Prostate gland (tissue), 2 donors: ENCODE results near the gene CLEC14A. TPM values are rescaled to one million over a fixed set of nuclear protein-coding genes. Genes with fewer than 3 reads are reported as not detected.

ENCODE experiments used
- DNase-seq: peaks from one replicate; pipeline ENCODE4 v3.0.0-alpha.2; 2019; ENCODE audit warnings: low spot score
- H3K27ac ChIP-seq, 2 donors: fragments of 200-600 bp; sonication (generic); 2 replicates each; pipeline ENCODE4 v1.5.1; 2017 to 2019
- H3K27me3 ChIP-seq: fragments of 200-600 bp; sonication (generic); replicated peaks from 2 replicates; pipeline ENCODE4 v1.5.1; 2019; ENCODE audit not compliant: insufficient read depth
- H3K36me3 ChIP-seq, 2 donors: fragments of 200-600 bp; sonication (generic); 1 replicate in 1 of 2; 2 replicates in 1 of 2; pipeline versions ENCODE4 v1.5.1 to v1.8.1; 2017 to 2019
- H3K4me1 ChIP-seq: fragments of 200-600 bp; sonication (generic); replicated peaks from 2 replicates; pipeline ENCODE4 v1.5.1; 2019
- H3K4me3 ChIP-seq, 2 donors: fragments of 200-600 bp; sonication (generic); 2 replicates each; pipeline ENCODE4 v1.5.1; 2017 to 2019
- H3K9me3 ChIP-seq: fragments of 200-600 bp; sonication (generic); 2 replicates; pipeline ENCODE4 v1.5.1; 2017
- POLR2A ChIP-seq: fragments of 450-650 bp; IDR thresholded peaks from one replicate; pipeline ENCODE4 v1.6.1; 2016; ENCODE audit warnings: antibody characterized with exemption, mild to moderate bottlenecking
- POLR2AphosphoS5 ChIP-seq: sonication (generic); formaldehyde crosslinking; IDR thresholded peaks from one replicate; pipeline ENCODE4 v1.6.1; 2017; ENCODE audit warnings: antibody characterized with exemption
- WGBS: methylation state at CpG from one replicate; pipeline ENCODE4 v1.1.5; 2018; 5-methylcytosine and 5-hydroxymethylcytosine counted together
- intact Hi-C: fragments of 100-400 bp; cut with DNase I; formaldehyde crosslinking; loops from one replicate; pipeline ENCODE4 v1.14.2; 2022
- total RNA-seq, 2 donors: library from RNA; depleted of rRNA; stranded (reverse); fragments of >200 nt; gene quantifications; one replicate each; pipeline ENCODE4 v1.1.0, GENCODE V29; 2016
- TF ChIP-seq, protein P1 (sequence below), 4 experiments: fragments of 200-600 bp in 2 of 4; fragments of 450-650 bp in 2 of 4; sonication (generic) in 2 of 4; IDR thresholded peaks; 1 replicate in 3 of 4; 2 replicates in 1 of 4; pipeline ENCODE4 v1.5.1; 2016 to 2019; ENCODE audit warnings: antibody characterized with exemption in 4 of 4, mild to moderate bottlenecking in 2 of 4, moderate library complexity in 2 of 4

Gene CLEC14A
- total RNA-seq, 2 donors from 2014 or later, result 16.4 to 19.8 TPM

DNA sequence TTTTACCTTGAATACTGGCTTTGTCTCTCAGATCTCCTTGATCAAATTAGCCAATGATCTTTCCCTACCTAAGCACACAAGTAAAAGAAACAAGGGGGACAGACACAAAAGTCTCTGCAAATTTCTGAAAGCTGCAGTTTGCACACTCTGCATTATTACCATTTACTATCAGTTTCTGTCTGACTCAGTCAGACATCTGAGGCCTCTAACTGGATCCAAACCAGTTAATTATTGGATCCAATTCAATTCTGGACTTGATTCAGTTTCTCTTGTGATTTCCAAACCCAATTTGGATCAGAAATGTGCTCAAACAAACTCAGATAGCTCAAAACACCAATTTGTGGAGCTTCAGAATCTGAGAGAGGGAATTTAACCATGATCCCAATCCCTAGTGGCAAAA lies 31.6 kb downstream of the CLEC14A start:
- Histone ChIP-seq H3K27me3 (no peaks in the 10 kb centered on the region), H3K27ac (no peak overlapping the region), H3K9me3 (no peaks in the 10 kb centered on the region), H3K4me3 (no peak overlapping the region), H3K36me3 (no peaks in the 10 kb centered on the region), H3K4me1 (no peaks in the 10 kb centered on the region)
- intact Hi-C loops, result no loop called here
- TF ChIP-seq, protein P1, sequence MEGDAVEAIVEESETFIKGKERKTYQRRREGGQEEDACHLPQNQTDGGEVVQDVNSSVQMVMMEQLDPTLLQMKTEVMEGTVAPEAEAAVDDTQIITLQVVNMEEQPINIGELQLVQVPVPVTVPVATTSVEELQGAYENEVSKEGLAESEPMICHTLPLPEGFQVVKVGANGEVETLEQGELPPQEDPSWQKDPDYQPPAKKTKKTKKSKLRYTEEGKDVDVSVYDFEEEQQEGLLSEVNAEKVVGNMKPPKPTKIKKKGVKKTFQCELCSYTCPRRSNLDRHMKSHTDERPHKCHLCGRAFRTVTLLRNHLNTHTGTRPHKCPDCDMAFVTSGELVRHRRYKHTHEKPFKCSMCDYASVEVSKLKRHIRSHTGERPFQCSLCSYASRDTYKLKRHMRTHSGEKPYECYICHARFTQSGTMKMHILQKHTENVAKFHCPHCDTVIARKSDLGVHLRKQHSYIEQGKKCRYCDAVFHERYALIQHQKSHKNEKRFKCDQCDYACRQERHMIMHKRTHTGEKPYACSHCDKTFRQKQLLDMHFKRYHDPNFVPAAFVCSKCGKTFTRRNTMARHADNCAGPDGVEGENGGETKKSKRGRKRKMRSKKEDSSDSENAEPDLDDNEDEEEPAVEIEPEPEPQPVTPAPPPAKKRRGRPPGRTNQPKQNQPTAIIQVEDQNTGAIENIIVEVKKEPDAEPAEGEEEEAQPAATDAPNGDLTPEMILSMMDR (IDR thresholded peaks at IDR 0.05), result no peak
- TF ChIP-seq POLR2AphosphoS5 (no peak), POLR2A (no peak)
- no peak for DNase-seq

DNA sequence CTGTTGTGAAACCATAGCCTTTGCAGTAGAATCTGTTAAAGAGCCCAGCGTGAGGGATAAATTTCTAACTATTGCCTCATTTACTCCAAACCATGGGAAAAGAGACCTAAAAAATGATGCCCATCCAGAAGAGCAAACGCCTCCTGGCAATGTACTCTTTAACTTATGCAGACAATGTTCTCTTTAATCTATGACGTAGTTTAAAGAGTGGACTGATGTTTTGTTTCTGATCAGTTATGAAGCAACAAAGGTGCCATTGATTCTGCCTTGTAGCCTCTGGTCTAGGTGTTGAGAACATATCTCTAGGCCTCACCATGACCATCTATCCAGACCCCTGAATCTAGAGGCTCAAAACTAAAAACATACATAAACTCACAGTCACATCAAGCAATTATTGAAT lies 34.8 kb downstream of the CLEC14A start:
- no peak overlapping the region for H3K27ac ChIP-seq
- TF ChIP-seq POLR2AphosphoS5 (no peak), POLR2A (no peak)
- TF ChIP-seq, protein P1 (IDR thresholded peaks at IDR 0.05), result no peak
- no peaks in the 10 kb centered on the region for H3K9me3 ChIP-seq
- no peak overlapping the region for H3K4me3 ChIP-seq
- intact Hi-C loops, result no loop called here
- no peaks in the 10 kb centered on the region for H3K4me1 ChIP-seq
- no peaks in the 10 kb centered on the region for H3K36me3 ChIP-seq
- no peak for DNase-seq
- 76% methylated on average over 3 of the region's 3 CpGs for WGBS
- no peaks in the 10 kb centered on the region for H3K27me3 ChIP-seq

DNA sequence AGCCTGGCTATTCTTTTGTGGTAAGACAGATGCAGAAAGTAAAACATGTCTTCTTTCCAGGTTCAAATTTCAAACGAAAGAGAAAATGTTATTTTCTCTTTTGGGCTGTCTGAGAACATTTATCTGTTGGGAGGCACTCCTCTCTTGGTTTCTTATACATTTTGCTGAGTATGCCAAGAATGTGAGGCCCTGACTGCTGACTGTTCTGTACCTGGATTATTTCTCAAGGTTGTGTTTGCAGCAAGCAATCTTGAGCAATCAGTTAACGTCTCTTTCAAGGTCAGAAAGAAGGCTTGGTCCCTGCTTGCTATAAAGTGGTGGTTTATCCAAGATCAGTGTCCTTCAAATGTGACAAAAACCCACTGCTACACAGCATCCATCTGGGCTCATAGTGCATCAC lies 38.3 kb downstream of the CLEC14A start:
- Histone ChIP-seq H3K4me3 (no peak overlapping the region), H3K36me3 (no peaks in the 10 kb centered on the region), H3K27ac (no peak overlapping the region), H3K9me3 (no peaks in the 10 kb centered on the region), H3K4me1 (no peaks in the 10 kb centered on the region), H3K27me3 (no peaks in the 10 kb centered on the region)
- 48% methylated on average over 2 of the region's 2 CpGs for WGBS
- intact Hi-C loops, result no loop called here
- DNase-seq, result no peak
- TF ChIP-seq POLR2A (no peak), POLR2AphosphoS5 (no peak)
- TF ChIP-seq, protein P1 (IDR thresholded peaks at IDR 0.05), result no peak

DNA sequence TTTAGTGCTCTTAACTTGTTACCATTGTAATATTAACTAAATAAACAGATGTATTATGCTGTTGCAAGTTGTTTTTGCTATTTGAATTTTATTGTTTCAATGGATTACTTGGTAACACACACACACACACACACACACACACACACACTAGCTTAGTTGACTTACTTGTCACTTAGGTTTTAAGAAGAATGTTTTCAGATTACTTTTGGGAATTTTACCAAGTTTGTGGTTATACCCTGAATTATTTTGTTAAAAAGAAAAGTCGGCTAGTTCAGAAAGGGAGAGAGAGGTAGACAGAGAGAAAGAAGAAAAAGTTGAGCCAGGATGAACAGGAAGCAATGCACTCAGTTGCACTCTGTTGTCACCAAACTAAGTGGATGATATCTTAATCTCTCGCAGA lies 42.9 kb downstream of the CLEC14A start:
- H3K36me3 ChIP-seq, result no peaks in the 10 kb centered on the region
- H3K4me3 ChIP-seq, result no peak overlapping the region
- WGBS, result 70% methylated on average over 2 of the region's 2 CpGs
- H3K4me1 ChIP-seq, result no peaks in the 10 kb centered on the region
- TF ChIP-seq, protein P1 (IDR thresholded peaks at IDR 0.05), result no peak
- TF ChIP-seq POLR2A (no peak), POLR2AphosphoS5 (no peak)
- no peak overlapping the region for H3K27ac ChIP-seq
- intact Hi-C loops, result no loop called here
- no peak for DNase-seq
- H3K9me3 ChIP-seq, result no peaks in the 10 kb centered on the region
- peaks cover 8% of the 10 kb centered on the region for H3K27me3 ChIP-seq

DNA sequence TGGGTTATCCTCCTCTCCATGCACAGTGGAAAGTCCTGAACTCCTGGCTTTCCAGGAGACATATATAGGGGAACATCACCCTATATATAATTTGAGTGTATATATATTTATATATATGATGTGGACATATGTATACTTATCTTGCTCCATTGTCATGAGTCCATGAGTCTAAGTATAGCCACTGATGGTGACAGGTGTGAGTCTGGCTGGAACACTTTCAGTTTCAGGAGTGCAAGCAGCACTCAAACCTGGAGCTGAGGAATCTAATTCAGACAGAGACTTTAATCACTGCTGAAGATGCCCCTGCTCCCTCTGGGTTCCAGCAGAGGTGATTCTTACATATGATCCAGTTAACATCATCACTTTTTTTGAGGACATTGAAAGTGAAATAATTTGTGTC lies 43.8 kb downstream of the CLEC14A start:
- Histone ChIP-seq H3K27me3 (peaks cover 8% of the 10 kb centered on the region), H3K27ac (no peak overlapping the region), H3K4me3 (no peak overlapping the region), H3K36me3 (no peaks in the 10 kb centered on the region), H3K9me3 (no peaks in the 10 kb centered on the region), H3K4me1 (no peaks in the 10 kb centered on the region)
- TF ChIP-seq POLR2AphosphoS5 (no peak), POLR2A (no peak)
- TF ChIP-seq, protein P1 (IDR thresholded peaks at IDR 0.05), result no peak
- no peak for DNase-seq
- intact Hi-C loops, result no loop called here
